Uterus (tissue), 2 donors: ENCODE results near the gene CORIN.

Experiments used
- POLR2A ChIP-seq, 2 donors: fragments of 450-650 bp; IDR thresholded peaks; one replicate each; pipeline ENCODE4 v1.6.1; 2016; ENCODE audit warnings: antibody characterized with exemption in 2 of 2, mild to moderate bottlenecking in 1 of 2, moderate library complexity in 1 of 2
- TF ChIP-seq, protein P1 (sequence below), 4 experiments: fragments of 200-600 bp in 2 of 4; fragments of 450-650 bp in 2 of 4; sonication (generic) in 2 of 4; IDR thresholded peaks; one replicate each; pipeline ENCODE4 v1.5.1; 2016 to 2019; ENCODE audit warnings: antibody characterized with exemption in 4 of 4, mild to moderate bottlenecking in 2 of 4, moderate library complexity in 1 of 4

- TF ChIP-seq, protein P1, sequence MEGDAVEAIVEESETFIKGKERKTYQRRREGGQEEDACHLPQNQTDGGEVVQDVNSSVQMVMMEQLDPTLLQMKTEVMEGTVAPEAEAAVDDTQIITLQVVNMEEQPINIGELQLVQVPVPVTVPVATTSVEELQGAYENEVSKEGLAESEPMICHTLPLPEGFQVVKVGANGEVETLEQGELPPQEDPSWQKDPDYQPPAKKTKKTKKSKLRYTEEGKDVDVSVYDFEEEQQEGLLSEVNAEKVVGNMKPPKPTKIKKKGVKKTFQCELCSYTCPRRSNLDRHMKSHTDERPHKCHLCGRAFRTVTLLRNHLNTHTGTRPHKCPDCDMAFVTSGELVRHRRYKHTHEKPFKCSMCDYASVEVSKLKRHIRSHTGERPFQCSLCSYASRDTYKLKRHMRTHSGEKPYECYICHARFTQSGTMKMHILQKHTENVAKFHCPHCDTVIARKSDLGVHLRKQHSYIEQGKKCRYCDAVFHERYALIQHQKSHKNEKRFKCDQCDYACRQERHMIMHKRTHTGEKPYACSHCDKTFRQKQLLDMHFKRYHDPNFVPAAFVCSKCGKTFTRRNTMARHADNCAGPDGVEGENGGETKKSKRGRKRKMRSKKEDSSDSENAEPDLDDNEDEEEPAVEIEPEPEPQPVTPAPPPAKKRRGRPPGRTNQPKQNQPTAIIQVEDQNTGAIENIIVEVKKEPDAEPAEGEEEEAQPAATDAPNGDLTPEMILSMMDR (IDR thresholded peaks at IDR 0.05) = no peak
- no peak for TF ChIP-seq POLR2A (IDR thresholded peaks at IDR 0.05)
Measured at GRCh38 chr4:47713129-47713834, 124.6 kb downstream of the CORIN start.
